Activated T-helper 1 cell treated with Interleukin-2 at 50 U/mL for 16 hours (primary cell): ENCODE results near the gene OAT.

ENCODE experiments used
- DNase-seq: peaks from one replicate; pipeline ENCODE4 v3.0.0-alpha.2; 2020; ENCODE audit warnings: low read depth

Gene OAT

GRCh38 chr10:124353896-124354295 lies 64.8 kb downstream of the OAT start:
- no peak for DNase-seq

GRCh38 chr10:124353091-124353815 lies 65.5 kb downstream of the OAT start:
- no peak for DNase-seq

- DNase-seq, result no peak
Measured at GRCh38 chr10:124351481-124352220, 67.1 kb downstream of the OAT start.

GRCh38 chr10:124350806-124351205 lies 67.9 kb downstream of the OAT start:
- no peak for DNase-seq

- DNase-seq, result no peak
Measured at GRCh38 chr10:124349996-124350280, 68.8 kb downstream of the OAT start.

- DNase-seq, result no peak
Measured at GRCh38 chr10:124349231-124349995, 69.3 kb downstream of the OAT start.

GRCh38 chr10:124348801-124349200 lies 69.9 kb downstream of the OAT start:
- no peak for DNase-seq

GRCh38 chr10:124347956-124348355 lies 70.8 kb downstream of the OAT start:
- DNase-seq, result no peak
